Stimulated activated CD8-positive, alpha-beta memory T cell treated with anti-CD3 and anti-CD28 coated beads, Interleukin-15, amount 100 ng/mL, for 48 hours (primary cell): ENCODE data around the gene GRIK2.

Experiments used
- DNase-seq, 2 donors: peaks; one replicate each; pipeline ENCODE4 v3.0.0-alpha.2; 2020; ENCODE audit warnings: low read depth in 2 of 2

GRIK2 gene

GRCh38 chr6:101400326-101401135, 7.0 kb downstream of the GRIK2 start:
- no peak for DNase-seq

- no peak for DNase-seq
These were observed 7.7 kb downstream of the GRIK2 start for GRCh38 chr6:101401171-101401570.

GRCh38 chr6:101401792-101402621, 8.5 kb downstream of the GRIK2 start:
- no peak for DNase-seq

GRCh38 chr6:101402622-101403031, 9.1 kb downstream of the GRIK2 start:
- no peak for DNase-seq

- DNase-seq: no peak
These were observed 9.9 kb downstream of the GRIK2 start for GRCh38 chr6:101403216-101403945.

GRCh38 chr6:101404775-101405174, 11.3 kb downstream of the GRIK2 start:
- DNase-seq: no peak

- no peak for DNase-seq
These were observed 20.3 kb downstream of the GRIK2 start for GRCh38 chr6:101413773-101414172.

GRCh38 chr6:101417900-101418299, 24.4 kb downstream of the GRIK2 start:
- no peak for DNase-seq

GRCh38 chr6:101422251-101422650, 28.7 kb downstream of the GRIK2 start:
- no peak for DNase-seq

GRCh38 chr6:101422811-101423210, 29.3 kb downstream of the GRIK2 start:
- no peak for DNase-seq

- DNase-seq: no peak
These were observed 35.8 kb downstream of the GRIK2 start for GRCh38 chr6:101429270-101429669.

- DNase-seq: no peak
These were observed 36.3 kb downstream of the GRIK2 start for GRCh38 chr6:101429845-101430244.

GRCh38 chr6:101433141-101433540, 39.6 kb downstream of the GRIK2 start:
- no peak for DNase-seq

- no peak for DNase-seq
These were observed 41.1 kb downstream of the GRIK2 start for GRCh38 chr6:101434601-101435000.

GRCh38 chr6:101435038-101435437, 41.5 kb downstream of the GRIK2 start:
- no peak for DNase-seq

GRCh38 chr6:101439790-101440189, 46.3 kb downstream of the GRIK2 start:
- no peak for DNase-seq

- no peak for DNase-seq
These were observed 49.8 kb downstream of the GRIK2 start for GRCh38 chr6:101443315-101443714.

- DNase-seq: no peak
These were observed 51.2 kb downstream of the GRIK2 start for GRCh38 chr6:101444717-101445116.

GRCh38 chr6:101445527-101445926, 52.0 kb downstream of the GRIK2 start:
- no peak for DNase-seq

- no peak for DNase-seq
These were observed 57.4 kb downstream of the GRIK2 start for GRCh38 chr6:101450901-101451300.

- no peak for DNase-seq
These were observed 58.5 kb downstream of the GRIK2 start for GRCh38 chr6:101451981-101452380.

- DNase-seq: no peak
These were observed 59.7 kb downstream of the GRIK2 start for GRCh38 chr6:101453221-101453620.
